Measurements from ENCODE around the gene CSAD. TPM values are rescaled to one million over a fixed set of nuclear protein-coding genes. Genes with fewer than 3 reads are reported as not detected.

The CSAD gene
- total RNA-seq, 1 experiment from 2014 or later = 32.3 TPM

DNA sequence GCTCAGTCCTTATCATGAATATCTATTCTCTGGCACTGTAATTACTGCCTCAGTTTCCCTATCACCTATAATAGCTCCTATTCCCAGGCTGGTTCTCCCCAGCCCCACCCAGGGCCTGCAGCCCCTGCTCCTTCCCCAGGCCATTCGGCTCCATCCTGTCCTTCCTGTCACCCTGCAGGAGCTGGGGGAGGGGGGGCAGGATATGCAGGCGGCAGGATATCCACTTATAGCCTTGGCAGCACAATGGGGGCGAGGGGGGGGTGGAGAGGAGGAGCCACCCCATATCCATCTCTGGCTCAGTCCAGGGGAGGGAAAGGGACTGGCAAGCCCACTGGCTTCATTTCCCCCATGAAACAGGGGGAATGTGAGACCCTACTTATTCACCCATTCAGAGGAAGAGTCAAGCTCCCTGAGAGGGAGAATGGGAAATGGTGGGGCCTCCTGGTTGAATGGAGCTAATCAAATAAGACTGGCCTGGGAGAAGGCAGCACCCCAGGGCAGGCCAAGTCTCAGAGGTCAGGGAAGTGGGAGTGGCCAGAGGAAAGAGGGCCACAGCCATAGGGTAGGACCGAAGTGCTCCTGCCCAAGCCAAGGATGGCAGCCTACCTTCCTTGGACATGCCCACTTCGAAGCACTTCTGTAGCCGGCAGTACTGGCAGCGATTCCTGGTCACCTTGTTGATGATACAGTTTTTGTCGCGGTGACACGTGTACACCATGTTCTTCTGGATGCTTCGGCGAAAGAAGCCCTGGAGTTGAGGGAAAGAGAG lies 34.1 kb upstream of the CSAD start:
- H3K27me3 ChIP-seq (replicated peaks; ENCODE audit: insufficient read depth, low read depth, low read length, poor library complexity) = no peaks in the 10 kb centered on the region
- H3K36me3 ChIP-seq (ENCODE audit: insufficient read depth, low read length, poor library complexity, severe bottlenecking) = peaks cover 14% of the 10 kb centered on the region
- intact Hi-C loops (cut with micrococcal nuclease; ENCODE audit: unreplicated experiment) = no loop called here
- H3K27ac ChIP-seq (ENCODE audit: low read depth, low read length, poor library complexity, severe bottlenecking) = no peak overlapping the region
- H3K9me3 ChIP-seq (ENCODE audit: low read depth, low read length, poor library complexity, severe bottlenecking) = no peaks in the 10 kb centered on the region
- TF ChIP-seq, protein P1, sequence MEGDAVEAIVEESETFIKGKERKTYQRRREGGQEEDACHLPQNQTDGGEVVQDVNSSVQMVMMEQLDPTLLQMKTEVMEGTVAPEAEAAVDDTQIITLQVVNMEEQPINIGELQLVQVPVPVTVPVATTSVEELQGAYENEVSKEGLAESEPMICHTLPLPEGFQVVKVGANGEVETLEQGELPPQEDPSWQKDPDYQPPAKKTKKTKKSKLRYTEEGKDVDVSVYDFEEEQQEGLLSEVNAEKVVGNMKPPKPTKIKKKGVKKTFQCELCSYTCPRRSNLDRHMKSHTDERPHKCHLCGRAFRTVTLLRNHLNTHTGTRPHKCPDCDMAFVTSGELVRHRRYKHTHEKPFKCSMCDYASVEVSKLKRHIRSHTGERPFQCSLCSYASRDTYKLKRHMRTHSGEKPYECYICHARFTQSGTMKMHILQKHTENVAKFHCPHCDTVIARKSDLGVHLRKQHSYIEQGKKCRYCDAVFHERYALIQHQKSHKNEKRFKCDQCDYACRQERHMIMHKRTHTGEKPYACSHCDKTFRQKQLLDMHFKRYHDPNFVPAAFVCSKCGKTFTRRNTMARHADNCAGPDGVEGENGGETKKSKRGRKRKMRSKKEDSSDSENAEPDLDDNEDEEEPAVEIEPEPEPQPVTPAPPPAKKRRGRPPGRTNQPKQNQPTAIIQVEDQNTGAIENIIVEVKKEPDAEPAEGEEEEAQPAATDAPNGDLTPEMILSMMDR (conservative IDR thresholded peaks at IDR 0.05; ENCODE audit: low read depth, low read length) = no peak
- TF ChIP-seq EZH2 (IDR thresholded peaks at IDR 0.05; ENCODE audit: borderline replicate concordance, low read depth, low read length, poor library complexity, severe bottlenecking) = no peak
- POLR2A ChIA-PET (ENCODE audit: low non-redundant PET) = no interaction called here
- no TSS peak for BruUV-seq (replicated peaks)
- H3K4me3 ChIP-seq (ENCODE audit: low read depth, low read length, poor library complexity, severe bottlenecking) = no peak overlapping the region
- CTCF ChIA-PET = interaction anchor here (1.4 to 1.7 kb wide), 2 partner anchors 74 to 106 kb away, joined by 11 to 24 read pairs; partner anchors contain the start of gene AAAS
- DNase-seq (ENCODE audit: low spot score) = no peak
- H3K4me1 ChIP-seq (ENCODE audit: insufficient read depth, low read length, poor library complexity, severe bottlenecking) = peaks cover 31% of the 10 kb centered on the region

DNA sequence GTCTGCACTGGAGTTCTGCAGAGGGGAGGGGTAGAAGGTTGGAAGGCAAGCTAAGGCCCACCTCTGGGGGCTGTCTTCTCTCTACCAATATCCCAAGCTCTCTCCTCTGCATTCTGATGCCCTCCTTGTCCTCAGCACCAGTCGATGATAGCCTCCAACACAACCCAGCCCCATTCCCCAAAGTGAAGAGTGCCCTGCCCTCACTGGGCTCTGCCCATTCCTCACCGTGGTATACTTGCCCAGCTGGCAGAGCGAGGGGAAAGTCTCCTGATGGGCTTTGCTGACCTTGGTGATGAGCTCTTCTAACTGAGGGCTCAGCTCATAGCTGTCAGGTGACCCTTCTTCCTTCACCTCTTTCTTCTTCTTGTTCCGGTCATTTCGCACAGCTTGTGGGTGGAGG lies 33.5 kb upstream of the CSAD start:
- Histone ChIP-seq H3K4me3 (ENCODE audit: low read depth, low read length, poor library complexity, severe bottlenecking) (no peak overlapping the region), H3K27ac (ENCODE audit: low read depth, low read length, poor library complexity, severe bottlenecking) (no peak overlapping the region), H3K4me1 (ENCODE audit: insufficient read depth, low read length, poor library complexity, severe bottlenecking) (peaks cover 27% of the 10 kb centered on the region), H3K9me3 (ENCODE audit: low read depth, low read length, poor library complexity, severe bottlenecking) (no peaks in the 10 kb centered on the region), H3K27me3 (replicated peaks; ENCODE audit: insufficient read depth, low read depth, low read length, poor library complexity) (no peaks in the 10 kb centered on the region), H3K36me3 (ENCODE audit: insufficient read depth, low read length, poor library complexity, severe bottlenecking) (peaks cover 14% of the 10 kb centered on the region)
- POLR2A ChIA-PET (ENCODE audit: low non-redundant PET) = no interaction called here
- no peak for DNase-seq (ENCODE audit: low spot score)
- no TSS peak for BruUV-seq (replicated peaks)
- TF ChIP-seq EZH2 (IDR thresholded peaks at IDR 0.05; ENCODE audit: borderline replicate concordance, low read depth, low read length, poor library complexity, severe bottlenecking) = no peak
- TF ChIP-seq, protein P1 (conservative IDR thresholded peaks at IDR 0.05; ENCODE audit: low read depth, low read length) = no peak
- CTCF ChIA-PET = interaction anchor here (1.0 to 2.0 kb wide), 8 partner anchors 16 to 207 kb away, joined by 3 to 24 read pairs (median 9); partner anchors contain the start of genes AAAS and ESPL1
- intact Hi-C loops (cut with micrococcal nuclease; ENCODE audit: unreplicated experiment) = no loop called here

DNA sequence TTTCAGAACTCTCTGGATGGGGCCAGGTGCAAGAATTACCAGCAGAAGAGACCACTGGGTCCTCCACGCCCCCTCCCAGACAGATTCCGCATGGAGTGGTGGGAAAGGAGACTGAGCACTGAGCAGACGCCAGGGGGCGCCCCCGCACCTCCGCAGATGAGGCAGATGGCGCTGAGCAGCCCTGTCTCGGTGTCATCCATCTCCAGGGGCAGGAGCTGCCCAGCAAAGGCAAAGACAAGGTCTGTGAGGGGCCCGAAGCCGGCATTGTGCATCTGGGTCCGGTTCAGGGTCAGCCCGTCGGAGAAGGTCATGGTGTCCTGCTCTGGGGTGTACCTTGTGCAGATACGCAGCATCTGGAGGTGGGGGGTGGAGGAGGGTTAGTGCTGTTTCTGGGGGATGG lies 32.6 kb upstream of the CSAD start:
- peak; percentile 86 for DNase-seq (ENCODE audit: low spot score)
- no peak overlapping the region for H3K27ac ChIP-seq (ENCODE audit: low read depth, low read length, poor library complexity, severe bottlenecking)
- ChIA-PET POLR2A (ENCODE audit: low non-redundant PET) (no interaction called here), CTCF (interaction anchor here (0.5 to 2.0 kb wide), 16 partner anchors 10 to 295 kb away, joined by 3 to 24 read pairs (median 6); partner anchors contain the start of genes AAAS, CSAD, ESPL1 and MYG1)
- no peaks in the 10 kb centered on the region for H3K27me3 ChIP-seq (replicated peaks; ENCODE audit: insufficient read depth, low read depth, low read length, poor library complexity)
- H3K36me3 ChIP-seq (ENCODE audit: insufficient read depth, low read length, poor library complexity, severe bottlenecking) = peaks cover 14% of the 10 kb centered on the region
- no peak overlapping the region for H3K4me3 ChIP-seq (ENCODE audit: low read depth, low read length, poor library complexity, severe bottlenecking)
- BruUV-seq (replicated peaks) = no TSS peak
- TF ChIP-seq EZH2 (IDR thresholded peaks at IDR 0.05; ENCODE audit: borderline replicate concordance, low read depth, low read length, poor library complexity, severe bottlenecking) = no peak
- TF ChIP-seq, protein P1 (conservative IDR thresholded peaks at IDR 0.05; ENCODE audit: low read depth, low read length) = peak; percentile 98
- no peaks in the 10 kb centered on the region for H3K9me3 ChIP-seq (ENCODE audit: low read depth, low read length, poor library complexity, severe bottlenecking)
- intact Hi-C loops (cut with micrococcal nuclease; ENCODE audit: unreplicated experiment) = loop anchor here (1.0 to 2.0 kb wide), 3 partner anchors 74 to 295 kb away; no protein-coding TSS in a partner anchor
- H3K4me1 ChIP-seq (ENCODE audit: insufficient read depth, low read length, poor library complexity, severe bottlenecking) = peaks cover 19% of the 10 kb centered on the region
